ENCODE measurements around the gene ALKBH5.

ALKBH5 gene

GRCh38 chr17:18235743-18236256 lies 52.2 kb downstream of the ALKBH5 start:
- no peak for DNase-seq
- TF ChIP-seq CTCF (IDR thresholded peaks at IDR 0.05; ENCODE audit: low read depth, low read length), result no peak
- H3K27ac ChIP-seq, result no peak overlapping the region
- H3K9me3 ChIP-seq (ENCODE audit: severe bottlenecking), result no peaks in the 10 kb centered on the region
- H3K36me3 ChIP-seq, result peaks cover 54% of the 10 kb centered on the region
- H3K27me3 ChIP-seq (ENCODE audit: insufficient read depth, low read depth, severe bottlenecking), result no peaks in the 10 kb centered on the region
- H3K4me3 ChIP-seq (ENCODE audit: low read depth, low read length), result no peak overlapping the region

- H3K4me3 ChIP-seq (ENCODE audit: low read depth, low read length), result no peak overlapping the region
- H3K36me3 ChIP-seq, result peaks cover 61% of the 10 kb centered on the region
- no peaks in the 10 kb centered on the region for H3K9me3 ChIP-seq (ENCODE audit: severe bottlenecking)
- TF ChIP-seq CTCF (IDR thresholded peaks at IDR 0.05; ENCODE audit: low read depth, low read length), result no peak
- no peak overlapping the region for H3K27ac ChIP-seq
- H3K27me3 ChIP-seq (ENCODE audit: insufficient read depth, low read depth, severe bottlenecking), result no peaks in the 10 kb centered on the region
- no peak for DNase-seq
Observed at GRCh38 chr17:18236494-18236893, 52.9 kb downstream of the ALKBH5 start.

GRCh38 chr17:18237461-18237860 lies 53.8 kb downstream of the ALKBH5 start:
- peaks cover 64% of the 10 kb centered on the region for H3K36me3 ChIP-seq
- H3K9me3 ChIP-seq (ENCODE audit: severe bottlenecking), result no peaks in the 10 kb centered on the region

GRCh38 chr17:18238299-18238698 lies 54.7 kb downstream of the ALKBH5 start:
- H3K9me3 ChIP-seq (ENCODE audit: severe bottlenecking), result no peaks in the 10 kb centered on the region
- H3K27me3 ChIP-seq (ENCODE audit: insufficient read depth, low read depth, severe bottlenecking), result no peaks in the 10 kb centered on the region
- H3K4me3 ChIP-seq (ENCODE audit: low read depth, low read length), result no peak overlapping the region
- no peak for DNase-seq
- H3K36me3 ChIP-seq, result peaks cover 68% of the 10 kb centered on the region
- H3K27ac ChIP-seq, result no peak overlapping the region
- TF ChIP-seq CTCF (IDR thresholded peaks at IDR 0.05; ENCODE audit: low read depth, low read length), result no peak

More at GRCh38 chr17:18237461-18237860, 53.8 kb downstream of the ALKBH5 start:
- no peak for DNase-seq
- Histone ChIP-seq H3K27ac (no peak overlapping the region), H3K27me3 (ENCODE audit: insufficient read depth, low read depth, severe bottlenecking) (no peaks in the 10 kb centered on the region), H3K4me3 (ENCODE audit: low read depth, low read length) (no peak overlapping the region)
- no peak for TF ChIP-seq CTCF (IDR thresholded peaks at IDR 0.05; ENCODE audit: low read depth, low read length)

GRCh38 chr17:18240449-18240848 lies 56.8 kb downstream of the ALKBH5 start:
- Histone ChIP-seq H3K4me3 (ENCODE audit: low read depth, low read length) (no peak overlapping the region), H3K36me3 (peaks cover 62% of the 10 kb centered on the region), H3K9me3 (ENCODE audit: severe bottlenecking) (no peaks in the 10 kb centered on the region), H3K27me3 (ENCODE audit: insufficient read depth, low read depth, severe bottlenecking) (no peaks in the 10 kb centered on the region), H3K27ac (no peak overlapping the region)
- DNase-seq, result no peak
- no peak for TF ChIP-seq CTCF (IDR thresholded peaks at IDR 0.05; ENCODE audit: low read depth, low read length)

- peak; percentile 26; the same call in 1 of the 2 replicates for TF ChIP-seq CTCF (IDR thresholded peaks at IDR 0.05; ENCODE audit: low read depth, low read length)
- H3K36me3 ChIP-seq, result peaks cover 63% of the 10 kb centered on the region
- no peak overlapping the region for H3K4me3 ChIP-seq (ENCODE audit: low read depth, low read length)
- no peak overlapping the region for H3K27ac ChIP-seq
- no peak for DNase-seq
- H3K27me3 ChIP-seq (ENCODE audit: insufficient read depth, low read depth, severe bottlenecking), result no peaks in the 10 kb centered on the region
- H3K9me3 ChIP-seq (ENCODE audit: severe bottlenecking), result no peaks in the 10 kb centered on the region
Observed at GRCh38 chr17:18241229-18241871, 57.7 kb downstream of the ALKBH5 start.

All from WERI-Rb-1 (cell line).